HG03565 (cell line): ENCODE results near the gene GUCY1A1.

Experiments
- ATAC-seq: cut with Tn5 transposase; IDR thresholded peaks from one replicate; pipeline ENCODE4 v1.9.1; 2021; ENCODE audit warnings: mild to moderate bottlenecking, moderate library complexity; ENCODE audit not compliant: unreplicated experiment

Gene GUCY1A1

DNA sequence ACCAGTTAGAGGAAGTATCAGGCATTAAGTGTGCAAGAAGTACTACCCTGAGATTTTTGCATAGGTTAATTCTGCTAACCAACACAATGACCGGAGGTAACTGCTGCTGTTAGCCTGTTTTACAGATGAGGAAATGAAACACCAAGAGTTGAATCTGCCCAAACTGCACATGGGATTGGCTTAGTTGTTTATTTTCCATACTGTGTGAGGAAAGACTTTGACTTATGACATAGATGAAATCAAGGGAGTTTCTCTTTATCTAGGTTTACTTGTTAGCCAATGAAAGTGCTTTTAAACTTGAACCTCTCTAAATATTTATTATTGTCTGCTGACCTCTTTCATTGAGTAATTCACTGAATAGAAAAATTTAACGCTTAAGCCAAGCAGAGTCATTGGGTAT is 102.4 kb downstream of the GUCY1A1 start:
- peak; percentile 78 for ATAC-seq

DNA sequence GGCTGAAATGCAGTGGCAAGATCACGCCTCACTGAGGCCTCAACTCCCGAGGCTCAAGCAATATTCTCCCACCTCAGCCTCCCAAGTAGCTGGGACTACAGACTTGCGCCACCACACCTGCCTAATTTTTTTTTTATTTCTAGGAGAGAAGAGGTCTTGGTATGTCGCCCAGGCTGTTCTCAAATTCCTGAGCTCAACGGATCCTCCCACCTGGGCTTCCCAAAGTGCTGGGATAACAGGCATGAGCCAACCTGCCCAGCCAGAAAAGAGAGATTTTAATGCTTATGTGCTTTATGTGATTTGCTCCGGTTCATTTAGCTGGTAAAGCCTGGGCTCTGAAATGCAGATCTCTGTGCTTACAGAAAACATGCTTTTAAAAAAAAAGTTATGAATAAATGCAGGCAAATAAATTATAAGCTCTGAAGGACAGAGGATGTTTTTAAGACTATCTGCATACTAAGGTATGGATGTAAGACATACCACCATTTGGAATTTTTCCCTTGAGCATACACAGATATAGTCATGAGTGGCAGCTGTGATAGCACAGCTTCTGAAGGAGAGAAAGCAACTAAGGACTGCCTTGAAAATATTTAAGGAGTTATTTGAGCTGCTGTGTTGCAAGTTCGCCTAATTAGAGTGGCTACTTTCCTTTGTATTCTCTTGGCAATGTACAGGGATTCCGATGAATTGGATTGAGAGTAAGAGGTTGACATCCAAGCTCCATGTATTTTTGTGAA is 106.0 kb downstream of the GUCY1A1 start:
- no peak for ATAC-seq

DNA sequence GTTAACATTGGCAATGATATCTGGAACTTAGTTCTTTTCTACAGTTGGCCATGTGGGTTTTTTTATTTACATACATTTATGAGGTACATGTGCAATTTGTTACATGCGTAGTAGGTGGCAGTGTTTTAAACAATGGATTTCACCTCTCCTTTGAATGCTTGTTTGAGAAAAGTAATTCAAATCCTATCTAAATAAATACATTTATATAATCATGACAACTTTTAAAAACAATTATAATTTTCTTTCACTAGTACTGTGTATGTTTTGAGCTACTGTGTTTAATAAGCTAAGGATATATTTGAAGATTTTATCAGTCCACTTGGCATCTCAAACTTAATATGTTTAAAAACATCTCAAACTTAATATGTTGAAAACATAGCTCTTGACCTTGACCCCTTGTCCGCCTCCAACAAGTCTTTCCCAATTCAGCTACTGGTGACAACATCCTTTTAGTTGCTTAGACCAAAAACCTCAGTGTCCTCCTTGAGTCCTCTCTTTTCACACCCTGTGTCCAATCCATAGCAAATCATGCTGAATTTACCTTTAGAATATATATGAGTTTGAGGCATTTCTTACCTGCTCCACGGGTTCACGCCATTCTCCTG is 106.7 kb downstream of the GUCY1A1 start:
- no peak for ATAC-seq

DNA sequence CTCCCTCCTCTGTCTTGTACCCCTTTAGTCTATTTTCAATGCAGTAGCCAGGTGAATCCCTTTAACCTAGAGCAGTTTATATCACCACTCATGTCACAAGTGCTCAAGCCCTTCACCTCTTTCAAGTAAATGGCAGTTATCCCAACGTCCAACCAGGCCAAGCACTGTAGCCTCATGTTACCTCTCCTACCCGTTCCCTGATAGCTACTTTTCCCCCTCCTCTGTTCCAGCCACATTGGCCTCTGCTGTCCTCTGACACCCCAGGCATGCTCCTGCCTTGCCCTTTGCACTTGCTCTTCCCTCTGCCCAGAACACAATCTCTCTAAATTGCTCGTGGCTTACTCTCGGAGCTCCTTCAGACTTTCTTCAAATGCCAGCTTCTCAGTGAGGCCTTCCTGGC is 107.4 kb downstream of the GUCY1A1 start:
- no peak for ATAC-seq

DNA sequence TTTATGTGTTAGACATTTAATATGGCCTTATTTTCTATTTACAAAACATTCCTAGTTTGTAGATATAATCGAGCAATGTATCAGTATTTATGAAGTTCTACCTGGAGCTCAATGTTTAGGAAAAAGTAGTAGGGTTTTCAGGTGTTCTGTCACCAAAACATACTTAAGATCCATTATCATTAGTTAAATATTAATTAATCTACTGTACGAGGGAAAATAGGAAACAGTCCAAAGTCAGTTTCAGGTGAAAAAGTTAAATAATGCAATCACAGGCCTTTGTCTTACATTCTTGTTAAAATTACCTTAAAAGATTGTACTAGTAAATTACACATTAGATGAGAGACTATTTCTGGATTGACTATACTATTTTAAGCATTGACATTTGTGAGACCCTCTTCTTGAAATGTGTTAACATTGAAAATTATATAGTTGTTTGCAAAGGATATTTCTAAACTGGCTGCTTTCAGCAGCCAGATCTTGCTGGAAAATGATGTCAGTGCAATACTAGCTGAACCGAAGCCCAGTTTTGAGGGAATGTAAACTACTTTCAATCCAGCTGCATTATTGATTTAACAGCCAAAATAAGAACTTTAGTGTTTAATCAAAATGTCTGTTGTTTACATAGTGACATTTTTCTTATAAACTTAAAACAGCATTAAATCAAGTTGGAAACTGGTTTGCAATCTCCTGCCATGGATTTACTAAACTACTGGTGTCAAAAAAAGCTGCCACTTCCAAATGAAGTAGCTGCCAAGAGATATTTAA is 111.5 kb downstream of the GUCY1A1 start:
- no peak for ATAC-seq

DNA sequence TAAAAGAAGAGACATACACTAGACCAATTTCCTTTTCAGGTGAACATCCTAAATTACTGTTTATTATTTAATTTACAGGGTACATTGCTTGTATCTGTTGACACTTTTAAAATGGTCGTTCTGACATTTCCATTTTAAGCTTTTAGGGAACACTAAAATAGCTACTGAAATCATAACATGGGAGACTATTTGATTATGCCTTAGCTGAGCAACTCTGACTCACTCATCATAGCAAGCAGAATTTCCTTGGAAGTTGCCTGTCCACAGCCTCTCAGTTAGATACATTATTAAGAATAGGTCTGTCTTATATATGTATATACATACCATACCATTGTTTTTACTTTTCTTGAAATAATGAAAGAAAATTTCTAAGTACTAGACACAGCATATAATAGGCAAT is 114.1 kb downstream of the GUCY1A1 start:
- no peak for ATAC-seq

DNA sequence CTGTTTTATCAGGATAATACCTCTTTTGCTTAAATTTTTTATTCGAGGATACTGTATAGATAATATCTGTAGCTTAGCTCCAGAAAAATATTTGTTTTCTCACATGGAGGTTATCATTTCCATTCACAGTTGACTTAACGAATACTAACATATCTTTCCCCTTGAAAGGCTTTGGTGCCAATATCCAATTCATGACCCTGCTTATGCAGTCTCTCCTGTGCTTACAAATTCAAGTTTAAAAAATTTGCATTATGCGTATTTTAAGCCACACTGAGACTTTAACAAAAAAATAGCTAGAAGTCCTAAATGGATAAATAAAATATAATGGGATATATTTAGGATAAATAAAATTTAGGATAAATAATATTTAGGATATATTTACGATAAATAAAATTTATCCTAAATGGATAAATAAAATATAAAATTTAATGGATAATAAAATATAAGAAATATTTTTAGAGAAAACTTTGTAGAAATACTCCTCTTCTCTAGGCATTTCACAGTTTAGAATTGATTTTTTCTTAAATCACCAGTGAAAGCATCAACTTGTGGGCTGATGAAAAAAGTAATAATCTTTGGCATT is 114.7 kb downstream of the GUCY1A1 start:
- ATAC-seq, result no peak
